ENCODE data around the gene WDFY4.

Gene WDFY4

GRCh38 chr10:48777110-48777509, 92.4 kb downstream of the WDFY4 start:
- Histone ChIP-seq H3K36me3 (replicated peaks) (no peaks in the 10 kb centered on the region), H3K27me3 (ENCODE audit: low read depth) (no peaks in the 10 kb centered on the region), H3K4me3 (no peak overlapping the region), H3K9me3 (no peaks in the 10 kb centered on the region; the same call in 1 of the 2 replicates), H3K4me1 (no peaks in the 10 kb centered on the region)
- in situ Hi-C loops (cut with MboI; ENCODE audit: low sequenced_read_pairs): no loop called here
- no peak for DNase-seq (ENCODE audit: low spot score in 2 of 2)

GRCh38 chr10:48778193-48778857, 93.7 kb downstream of the WDFY4 start:
- no peak overlapping the region for H3K4me3 ChIP-seq
- H3K4me1 ChIP-seq: no peaks in the 10 kb centered on the region
- H3K9me3 ChIP-seq: no peaks in the 10 kb centered on the region; the same call in 1 of the 2 replicates
- in situ Hi-C loops (cut with MboI; ENCODE audit: low sequenced_read_pairs): no loop called here
- no peaks in the 10 kb centered on the region for H3K27me3 ChIP-seq (ENCODE audit: low read depth)
- H3K36me3 ChIP-seq (replicated peaks): no peaks in the 10 kb centered on the region
- no peak for DNase-seq (ENCODE audit: low spot score in 2 of 2)

GRCh38 chr10:48779077-48779476, 94.4 kb downstream of the WDFY4 start:
- Histone ChIP-seq H3K9me3 (no peaks in the 10 kb centered on the region; the same call in 1 of the 2 replicates), H3K36me3 (replicated peaks) (no peaks in the 10 kb centered on the region), H3K4me3 (no peak overlapping the region), H3K27me3 (ENCODE audit: low read depth) (no peaks in the 10 kb centered on the region), H3K4me1 (no peaks in the 10 kb centered on the region)
- in situ Hi-C loops (cut with MboI; ENCODE audit: low sequenced_read_pairs): no loop called here
- no peak for DNase-seq (ENCODE audit: low spot score in 2 of 2)

GRCh38 chr10:48779546-48780152, 95.0 kb downstream of the WDFY4 start:
- in situ Hi-C loops (cut with MboI; ENCODE audit: low sequenced_read_pairs): no loop called here
- no peaks in the 10 kb centered on the region for H3K4me1 ChIP-seq
- no peak for DNase-seq (ENCODE audit: low spot score in 2 of 2)
- H3K9me3 ChIP-seq: no peaks in the 10 kb centered on the region; the same call in 1 of the 2 replicates
- no peak overlapping the region for H3K4me3 ChIP-seq
- H3K27me3 ChIP-seq (ENCODE audit: low read depth): no peaks in the 10 kb centered on the region
- no peaks in the 10 kb centered on the region for H3K36me3 ChIP-seq (replicated peaks)

GRCh38 chr10:48780341-48780740, 95.7 kb downstream of the WDFY4 start:
- Histone ChIP-seq H3K4me1 (no peaks in the 10 kb centered on the region), H3K4me3 (no peak overlapping the region), H3K27me3 (ENCODE audit: low read depth) (no peaks in the 10 kb centered on the region), H3K36me3 (replicated peaks) (no peaks in the 10 kb centered on the region), H3K9me3 (no peaks in the 10 kb centered on the region; the same call in 1 of the 2 replicates)
- no peak for DNase-seq (ENCODE audit: low spot score in 2 of 2)
- in situ Hi-C loops (cut with MboI; ENCODE audit: low sequenced_read_pairs): no loop called here

GRCh38 chr10:48782386-48782785, 97.7 kb downstream of the WDFY4 start:
- Histone ChIP-seq H3K36me3 (replicated peaks) (no peaks in the 10 kb centered on the region), H3K4me3 (no peak overlapping the region), H3K27me3 (ENCODE audit: low read depth) (no peaks in the 10 kb centered on the region), H3K4me1 (no peaks in the 10 kb centered on the region), H3K9me3 (no peaks in the 10 kb centered on the region)
- DNase-seq (ENCODE audit: low spot score in 2 of 2): no peak
- in situ Hi-C loops (cut with MboI; ENCODE audit: low sequenced_read_pairs): no loop called here

- Histone ChIP-seq H3K4me1 (no peaks in the 10 kb centered on the region), H3K36me3 (replicated peaks) (no peaks in the 10 kb centered on the region), H3K4me3 (no peak overlapping the region), H3K27me3 (ENCODE audit: low read depth) (no peaks in the 10 kb centered on the region), H3K9me3 (no peaks in the 10 kb centered on the region)
- in situ Hi-C loops (cut with MboI; ENCODE audit: low sequenced_read_pairs): no loop called here
- no peak for DNase-seq (ENCODE audit: low spot score in 2 of 2)
Observed at GRCh38 chr10:48784031-48784430, 99.4 kb downstream of the WDFY4 start.

- no peaks in the 10 kb centered on the region for H3K27me3 ChIP-seq (ENCODE audit: low read depth)
- no peak for DNase-seq (ENCODE audit: low spot score in 2 of 2)
- no peaks in the 10 kb centered on the region for H3K36me3 ChIP-seq (replicated peaks)
- no peaks in the 10 kb centered on the region for H3K9me3 ChIP-seq
- in situ Hi-C loops (cut with MboI; ENCODE audit: low sequenced_read_pairs): no loop called here
- no peak overlapping the region for H3K4me3 ChIP-seq
- no peaks in the 10 kb centered on the region for H3K4me1 ChIP-seq
Observed at GRCh38 chr10:48785796-48786195, 101.1 kb downstream of the WDFY4 start.

- no peaks in the 10 kb centered on the region for H3K9me3 ChIP-seq
- no peaks in the 10 kb centered on the region for H3K27me3 ChIP-seq (ENCODE audit: low read depth)
- DNase-seq (ENCODE audit: low spot score in 2 of 2): no peak
- H3K4me1 ChIP-seq: no peaks in the 10 kb centered on the region
- H3K36me3 ChIP-seq (replicated peaks): no peaks in the 10 kb centered on the region
- H3K4me3 ChIP-seq: no peak overlapping the region
- in situ Hi-C loops (cut with MboI; ENCODE audit: low sequenced_read_pairs): no loop called here
Observed at GRCh38 chr10:48786606-48787282, 102.1 kb downstream of the WDFY4 start.

- no peaks in the 10 kb centered on the region for H3K4me1 ChIP-seq
- no peaks in the 10 kb centered on the region for H3K27me3 ChIP-seq (ENCODE audit: low read depth)
- in situ Hi-C loops (cut with MboI; ENCODE audit: low sequenced_read_pairs): no loop called here
- no peak overlapping the region for H3K4me3 ChIP-seq
- no peak for DNase-seq (ENCODE audit: low spot score in 2 of 2)
- H3K36me3 ChIP-seq (replicated peaks): no peaks in the 10 kb centered on the region
- no peaks in the 10 kb centered on the region for H3K9me3 ChIP-seq
Observed at GRCh38 chr10:48788554-48788953, 103.9 kb downstream of the WDFY4 start.

- Histone ChIP-seq H3K9me3 (no peaks in the 10 kb centered on the region), H3K4me1 (no peaks in the 10 kb centered on the region), H3K36me3 (replicated peaks) (no peaks in the 10 kb centered on the region), H3K27me3 (ENCODE audit: low read depth) (no peaks in the 10 kb centered on the region), H3K4me3 (no peak overlapping the region)
- in situ Hi-C loops (cut with MboI; ENCODE audit: low sequenced_read_pairs): no loop called here
- DNase-seq (ENCODE audit: low spot score in 2 of 2): no peak
Observed at GRCh38 chr10:48789486-48790456, 105.1 kb downstream of the WDFY4 start.

- Histone ChIP-seq H3K4me3 (no peak overlapping the region), H3K27me3 (ENCODE audit: low read depth) (no peaks in the 10 kb centered on the region), H3K9me3 (no peaks in the 10 kb centered on the region), H3K4me1 (no peaks in the 10 kb centered on the region), H3K36me3 (replicated peaks) (no peaks in the 10 kb centered on the region)
- in situ Hi-C loops (cut with MboI; ENCODE audit: low sequenced_read_pairs): no loop called here
- DNase-seq (ENCODE audit: low spot score in 2 of 2): no peak
Observed at GRCh38 chr10:48790457-48791044, 105.9 kb downstream of the WDFY4 start.

GRCh38 chr10:48791267-48791928, 106.7 kb downstream of the WDFY4 start:
- Histone ChIP-seq H3K9me3 (no peaks in the 10 kb centered on the region), H3K4me1 (no peaks in the 10 kb centered on the region), H3K36me3 (replicated peaks) (no peaks in the 10 kb centered on the region), H3K4me3 (no peak overlapping the region), H3K27me3 (ENCODE audit: low read depth) (no peaks in the 10 kb centered on the region)
- DNase-seq (ENCODE audit: low spot score in 2 of 2): no peak
- in situ Hi-C loops (cut with MboI; ENCODE audit: low sequenced_read_pairs): no loop called here

Measured in HAP-1 (cell line).